Smooth muscle cell (in vitro differentiated cells): ENCODE data around the gene RNASEH2B. TPM values are rescaled to one million over a fixed set of nuclear protein-coding genes. Genes with fewer than 3 reads are reported as not detected.
A peak's percentile ranks its signal among the peaks of the same experiment; 100 is the strongest.

Experiments used
- DNase-seq: peaks from one replicate; lab custom pipeline; 2025; ENCODE audit not compliant: unreplicated experiment; lab: John Stamatoyannopoulos, UW
- H2AFZ ChIP-seq: fragments of 200-600 bp; sonication (generic); 2 replicates; pipeline ENCODE4 v1.6.0; 2016; ENCODE audit warnings: antibody characterized with exemption, low read depth, mild to moderate bottlenecking
- H3F3A ChIP-seq: fragments of 200-600 bp; sonication (generic); 2 replicates; pipeline ENCODE4 v1.6.0; 2017; ENCODE audit warnings: antibody characterized with exemption, low read depth
- H3K27ac ChIP-seq: fragments of 200-600 bp; sonication (generic); 2 replicates; pipeline ENCODE4 v1.5.1; 2016; ENCODE audit warnings: low read depth, mild to moderate bottlenecking
- H3K27me3 ChIP-seq: fragments of 200-600 bp; sonication (generic); 2 replicates; pipeline ENCODE4 v1.6.1; 2016; ENCODE audit warnings: low read depth, mild to moderate bottlenecking
- H3K36me3 ChIP-seq: fragments of 200-600 bp; sonication (generic); 2 replicates; pipeline ENCODE4 v1.5.1; 2016; ENCODE audit warnings: low read depth
- H3K4me1 ChIP-seq: fragments of 200-600 bp; sonication (generic); 2 replicates; pipeline ENCODE4 v1.5.1; 2016; ENCODE audit warnings: low read depth
- H3K4me2 ChIP-seq: fragments of 200-600 bp; sonication (generic); 2 replicates; pipeline ENCODE4 v1.6.0; 2016; ENCODE audit warnings: mild to moderate bottlenecking
- H3K4me3 ChIP-seq: fragments of 200-600 bp; sonication (generic); 2 replicates; pipeline ENCODE4 v1.5.1; 2016; ENCODE audit warnings: mild to moderate bottlenecking
- H3K79me2 ChIP-seq: fragments of 200-600 bp; sonication (generic); 2 replicates; pipeline ENCODE4 v1.6.0; 2016; ENCODE audit warnings: low read depth, mild to moderate bottlenecking
- H3K9ac ChIP-seq: fragments of 200-600 bp; sonication (generic); 2 replicates; pipeline ENCODE4 v1.6.0; 2016; ENCODE audit warnings: low read depth
- H3K9me3 ChIP-seq: fragments of 200-600 bp; sonication (generic); replicated peaks from 2 replicates; pipeline ENCODE4 v1.5.1; 2016; ENCODE audit warnings: low read depth
- H4K20me1 ChIP-seq: fragments of 200-600 bp; sonication (generic); 2 replicates; pipeline ENCODE4 v1.6.0; 2016; ENCODE audit warnings: low read depth
- WGBS: methylation state at CpG from one replicate; pipeline ENCODE4 v1.1.7; 2016; ENCODE audit warnings: low lambda C conversion rate; 5-methylcytosine and 5-hydroxymethylcytosine counted together
- polyA plus RNA-seq: library from polyadenylated mRNA; unstranded; fragments of >200 nt; fragmentation: Nextera tagmentation; extraction: Ambion mirVana; gene quantifications from 2 replicates; pipeline ENCODE4 v1.2.1, GENCODE V29; 2016
- total RNA-seq: library from RNA; depleted of rRNA; stranded (reverse); fragments of >200 nt; gene quantifications from 2 replicates; pipeline ENCODE4 v1.2.3, GENCODE V29; 2014
- TF ChIP-seq, protein P1 (sequence below): fragments of 200-600 bp; sonication (generic); IDR thresholded peaks from 2 replicates; pipeline ENCODE4 v1.5.1; 2017; ENCODE audit warnings: borderline replicate concordance, mild to moderate bottlenecking, antibody characterized with exemption; ENCODE audit not compliant: insufficient read depth, poor library complexity, severe bottlenecking

Gene RNASEH2B, protein sequence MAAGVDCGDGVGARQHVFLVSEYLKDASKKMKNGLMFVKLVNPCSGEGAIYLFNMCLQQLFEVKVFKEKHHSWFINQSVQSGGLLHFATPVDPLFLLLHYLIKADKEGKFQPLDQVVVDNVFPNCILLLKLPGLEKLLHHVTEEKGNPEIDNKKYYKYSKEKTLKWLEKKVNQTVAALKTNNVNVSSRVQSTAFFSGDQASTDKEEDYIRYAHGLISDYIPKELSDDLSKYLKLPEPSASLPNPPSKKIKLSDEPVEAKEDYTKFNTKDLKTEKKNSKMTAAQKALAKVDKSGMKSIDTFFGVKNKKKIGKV
- total RNA-seq (18.4 and 18.9 TPM in 2 replicates), polyA plus RNA-seq (16.1 and 17.7 TPM in 2 replicates)

DNA sequence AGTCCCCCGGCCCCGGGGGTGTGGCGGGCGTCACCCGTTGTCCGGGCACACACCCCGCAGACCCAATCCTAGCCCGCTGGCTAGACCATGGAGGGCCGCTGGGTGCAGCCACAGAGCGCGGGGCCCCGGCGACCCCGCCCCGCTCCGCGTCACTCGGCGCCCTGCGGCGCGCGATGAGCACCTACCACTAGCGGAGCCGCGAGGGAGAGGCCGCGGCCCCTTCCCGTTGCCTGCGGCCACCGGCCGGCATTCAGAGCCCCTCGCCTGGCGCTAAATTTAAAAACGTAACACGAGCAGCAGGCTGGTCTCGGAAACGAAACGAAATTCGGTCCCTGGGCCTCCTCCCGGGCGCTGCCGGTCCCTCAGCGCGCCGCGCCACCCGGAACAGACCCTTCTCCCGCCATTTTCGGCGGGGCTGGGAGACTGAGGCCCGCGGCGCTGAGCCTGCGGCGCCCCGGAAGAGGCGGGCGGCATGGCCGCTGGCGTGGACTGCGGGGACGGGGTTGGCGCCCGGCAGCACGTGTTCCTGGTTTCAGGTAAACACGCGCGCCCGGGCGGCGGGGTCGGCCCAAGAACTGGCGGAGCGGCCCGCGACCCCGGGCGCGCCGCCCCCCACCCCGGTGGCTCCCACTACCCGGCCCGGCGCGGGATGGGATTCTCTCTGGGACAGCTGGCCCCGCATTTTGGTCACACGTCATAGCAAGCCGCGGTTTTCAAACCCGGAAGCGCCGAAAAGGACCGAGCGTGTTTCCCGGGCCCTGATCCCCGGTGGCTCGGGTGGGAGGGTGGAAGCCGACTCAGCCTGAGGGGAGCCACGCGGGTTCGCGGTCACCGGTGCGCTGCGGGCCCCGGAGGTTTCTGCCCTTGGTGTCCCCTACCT lies at the start of gene RNASEH2B:
RNASEH2B (plus strand) TSS at position 187 of the 880 bp plus-strand sequence; CDS start at position 473, 286 bp downstream.
- H3K9me3 ChIP-seq = no peaks in the 10 kb centered on the region
- H2AFZ ChIP-seq = peak within 1 kb of the TSS; percentile 97
- H3K4me1 ChIP-seq = peaks cover 20% of the 10 kb centered on the region
- H3K27me3 ChIP-seq = no peaks in the 10 kb centered on the region
- peaks cover 6% of the 10 kb centered on the region for H3K79me2 ChIP-seq
- H3K27ac ChIP-seq = no peak within 1 kb of the TSS
- WGBS = 1% methylated on average over 90 of the region's 107 CpGs
- peaks cover 14% of the 10 kb centered on the region for H3F3A ChIP-seq
- H3K4me2 ChIP-seq = peak within 1 kb of the TSS; percentile 96
- no peaks in the 10 kb centered on the region for H3K36me3 ChIP-seq
- DNase-seq = peak; percentile 13
- H3K9ac ChIP-seq = peak within 1 kb of the TSS; percentile 77
- peaks cover 4% of the 10 kb centered on the region for H4K20me1 ChIP-seq
- H3K4me3 ChIP-seq = peak within 1 kb of the TSS; percentile 81
- TF ChIP-seq, protein P1, sequence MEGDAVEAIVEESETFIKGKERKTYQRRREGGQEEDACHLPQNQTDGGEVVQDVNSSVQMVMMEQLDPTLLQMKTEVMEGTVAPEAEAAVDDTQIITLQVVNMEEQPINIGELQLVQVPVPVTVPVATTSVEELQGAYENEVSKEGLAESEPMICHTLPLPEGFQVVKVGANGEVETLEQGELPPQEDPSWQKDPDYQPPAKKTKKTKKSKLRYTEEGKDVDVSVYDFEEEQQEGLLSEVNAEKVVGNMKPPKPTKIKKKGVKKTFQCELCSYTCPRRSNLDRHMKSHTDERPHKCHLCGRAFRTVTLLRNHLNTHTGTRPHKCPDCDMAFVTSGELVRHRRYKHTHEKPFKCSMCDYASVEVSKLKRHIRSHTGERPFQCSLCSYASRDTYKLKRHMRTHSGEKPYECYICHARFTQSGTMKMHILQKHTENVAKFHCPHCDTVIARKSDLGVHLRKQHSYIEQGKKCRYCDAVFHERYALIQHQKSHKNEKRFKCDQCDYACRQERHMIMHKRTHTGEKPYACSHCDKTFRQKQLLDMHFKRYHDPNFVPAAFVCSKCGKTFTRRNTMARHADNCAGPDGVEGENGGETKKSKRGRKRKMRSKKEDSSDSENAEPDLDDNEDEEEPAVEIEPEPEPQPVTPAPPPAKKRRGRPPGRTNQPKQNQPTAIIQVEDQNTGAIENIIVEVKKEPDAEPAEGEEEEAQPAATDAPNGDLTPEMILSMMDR = no peak

DNA sequence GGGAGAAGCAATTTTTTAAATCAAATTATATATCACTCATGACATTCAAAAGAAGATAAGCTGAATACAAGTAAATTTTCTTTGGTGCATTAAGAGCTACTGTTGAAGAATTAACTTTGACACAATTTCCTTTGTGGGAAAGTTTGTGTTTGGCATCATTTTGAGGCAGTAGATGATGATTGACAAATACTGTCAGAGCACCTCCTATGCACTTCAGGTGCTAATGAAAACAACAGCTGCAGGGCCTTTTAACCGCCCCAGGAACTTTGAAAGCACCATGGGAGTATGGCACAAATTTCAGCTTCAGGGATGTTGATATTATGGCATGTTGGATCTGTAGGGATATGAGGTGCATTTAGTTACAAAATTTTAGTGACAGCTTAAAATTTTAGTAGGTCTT lies 45.1 kb upstream of the RNASEH2B start:
- H3K4me3 ChIP-seq = no peak overlapping the region
- H2AFZ ChIP-seq = no peak overlapping the region
- no peak for DNase-seq
- no peaks in the 10 kb centered on the region for H3K79me2 ChIP-seq
- TF ChIP-seq, protein P1 = no peak
- no peak overlapping the region for H3K4me2 ChIP-seq
- H3K4me1 ChIP-seq = no peaks in the 10 kb centered on the region
- no peaks in the 10 kb centered on the region for H4K20me1 ChIP-seq
- WGBS = 97% methylated on average over 1 of the region's 1 CpG
- H3F3A ChIP-seq = no peaks in the 10 kb centered on the region
- no peaks in the 10 kb centered on the region for H3K27me3 ChIP-seq
- no peak overlapping the region for H3K9ac ChIP-seq
- H3K9me3 ChIP-seq = peaks cover 10% of the 10 kb centered on the region
- no peak overlapping the region for H3K27ac ChIP-seq
- H3K36me3 ChIP-seq = no peaks in the 10 kb centered on the region

DNA sequence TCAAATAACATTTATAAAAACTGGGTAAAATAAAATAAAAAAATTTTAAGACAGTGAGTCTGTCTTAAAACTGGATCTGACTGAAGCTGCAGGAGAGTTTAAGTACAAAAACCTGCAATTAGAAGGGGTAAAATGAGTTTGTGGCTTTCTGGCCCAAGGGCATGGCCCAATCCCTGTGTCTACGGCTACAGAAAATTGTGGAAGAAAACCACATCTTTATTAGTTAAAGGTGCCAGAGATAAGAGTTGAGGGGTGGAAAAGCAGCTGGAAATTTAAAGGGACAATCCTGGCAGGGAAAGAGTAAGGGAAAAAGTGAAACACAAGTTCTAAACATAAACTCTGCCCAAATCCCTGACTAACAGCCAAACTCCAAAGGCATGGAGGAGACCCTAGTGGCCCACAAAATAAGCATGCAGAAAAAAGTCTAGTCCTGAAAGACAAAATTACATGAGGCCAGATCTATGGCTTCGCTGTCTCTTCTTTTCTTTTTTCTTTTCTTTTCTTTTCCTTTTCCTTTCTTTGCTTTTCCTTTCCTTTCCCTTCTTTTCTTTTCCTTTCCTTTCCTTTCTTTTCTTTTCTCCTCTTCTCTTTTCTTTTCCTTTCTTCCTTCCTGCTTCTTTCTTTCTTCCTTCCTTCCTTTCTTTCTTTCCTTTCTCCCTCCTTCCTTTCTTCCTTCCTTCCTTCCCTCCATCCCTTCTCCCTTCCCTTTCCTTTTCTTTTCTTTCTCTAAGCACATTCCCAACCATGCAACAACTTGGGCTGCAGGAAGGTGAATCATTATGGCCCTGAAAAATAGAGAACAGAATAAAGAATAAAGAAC lies 42.6 kb upstream of the RNASEH2B start:
- WGBS = 46% methylated on average over 2 of the region's 2 CpGs

More for the DNA sequence above, 42.6 kb upstream of the RNASEH2B start:
- Histone ChIP-seq H3K36me3 (no peaks in the 10 kb centered on the region), H3K9me3 (peaks cover 10% of the 10 kb centered on the region), H3F3A (no peaks in the 10 kb centered on the region), H3K4me1 (no peaks in the 10 kb centered on the region), H3K4me3 (no peak overlapping the region), H4K20me1 (no peaks in the 10 kb centered on the region), H3K9ac (no peak overlapping the region), H3K27me3 (no peaks in the 10 kb centered on the region), H3K4me2 (peak overlapping the region; percentile 6), H3K27ac (no peak overlapping the region), H3K79me2 (no peaks in the 10 kb centered on the region), H2AFZ (no peak overlapping the region)
- no peak for DNase-seq
- TF ChIP-seq, protein P1 = no peak
